Measurements from ENCODE around the gene GRK2.

GRK2 gene

DNA sequence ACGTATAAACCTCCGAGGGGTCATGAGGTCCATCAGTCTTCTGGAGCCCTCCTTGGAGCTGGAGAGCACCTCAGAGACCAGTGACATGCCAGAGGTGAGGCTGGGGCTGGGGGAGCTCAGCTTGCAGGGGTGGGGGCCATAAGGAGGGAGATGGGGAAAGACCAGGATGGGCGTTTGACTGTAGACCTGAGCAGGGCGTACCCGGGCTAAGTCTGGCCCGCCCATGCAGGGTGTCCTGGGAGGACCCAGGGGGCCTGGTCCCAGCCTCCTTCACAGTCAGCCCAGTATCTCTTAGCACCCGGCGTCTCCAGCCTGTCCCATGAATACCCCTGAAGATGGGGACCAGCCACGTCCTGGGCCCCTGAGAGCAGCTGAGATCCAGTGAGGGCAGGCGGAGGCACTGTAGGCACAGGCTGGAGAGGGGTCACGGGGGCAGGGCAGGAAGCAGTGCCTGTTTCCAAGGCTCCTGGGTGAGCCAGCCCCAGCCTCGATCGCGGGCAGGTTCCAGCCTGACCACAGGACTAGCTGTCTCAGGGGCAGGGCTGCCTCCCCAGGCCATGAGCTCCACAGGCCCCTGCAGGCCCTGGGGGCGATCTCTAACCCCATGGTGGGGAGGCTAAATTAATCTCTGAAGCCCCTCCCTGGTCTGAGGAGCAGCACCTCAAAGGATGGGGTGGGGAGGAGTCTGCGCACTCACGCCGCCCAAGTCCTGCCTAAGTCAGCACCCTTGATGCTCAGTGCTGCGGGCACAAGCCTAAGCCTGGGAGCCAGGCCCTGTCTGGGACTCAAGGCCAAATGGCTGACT lies 44.2 kb downstream of the GRK2 start:
- no peaks in the 10 kb centered on the region for H3K27me3 ChIP-seq (ENCODE audit: insufficient read depth, low read depth, severe bottlenecking)
- no peak overlapping the region for H3K27ac ChIP-seq
- DNase-seq: no peak
- H3K4me3 ChIP-seq (ENCODE audit: low read depth, low read length): no peak overlapping the region
- peaks cover 9% of the 10 kb centered on the region for H3K36me3 ChIP-seq
- no peaks in the 10 kb centered on the region for H3K9me3 ChIP-seq (ENCODE audit: severe bottlenecking)
- TF ChIP-seq, protein P1, sequence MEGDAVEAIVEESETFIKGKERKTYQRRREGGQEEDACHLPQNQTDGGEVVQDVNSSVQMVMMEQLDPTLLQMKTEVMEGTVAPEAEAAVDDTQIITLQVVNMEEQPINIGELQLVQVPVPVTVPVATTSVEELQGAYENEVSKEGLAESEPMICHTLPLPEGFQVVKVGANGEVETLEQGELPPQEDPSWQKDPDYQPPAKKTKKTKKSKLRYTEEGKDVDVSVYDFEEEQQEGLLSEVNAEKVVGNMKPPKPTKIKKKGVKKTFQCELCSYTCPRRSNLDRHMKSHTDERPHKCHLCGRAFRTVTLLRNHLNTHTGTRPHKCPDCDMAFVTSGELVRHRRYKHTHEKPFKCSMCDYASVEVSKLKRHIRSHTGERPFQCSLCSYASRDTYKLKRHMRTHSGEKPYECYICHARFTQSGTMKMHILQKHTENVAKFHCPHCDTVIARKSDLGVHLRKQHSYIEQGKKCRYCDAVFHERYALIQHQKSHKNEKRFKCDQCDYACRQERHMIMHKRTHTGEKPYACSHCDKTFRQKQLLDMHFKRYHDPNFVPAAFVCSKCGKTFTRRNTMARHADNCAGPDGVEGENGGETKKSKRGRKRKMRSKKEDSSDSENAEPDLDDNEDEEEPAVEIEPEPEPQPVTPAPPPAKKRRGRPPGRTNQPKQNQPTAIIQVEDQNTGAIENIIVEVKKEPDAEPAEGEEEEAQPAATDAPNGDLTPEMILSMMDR (IDR thresholded peaks at IDR 0.05; ENCODE audit: low read depth, low read length): no peak

- no peak overlapping the region for H3K27ac ChIP-seq
- H3K27me3 ChIP-seq (ENCODE audit: insufficient read depth, low read depth, severe bottlenecking): no peaks in the 10 kb centered on the region
- no peak overlapping the region for H3K4me3 ChIP-seq (ENCODE audit: low read depth, low read length)
- no peak for DNase-seq
- no peaks in the 10 kb centered on the region for H3K9me3 ChIP-seq (ENCODE audit: severe bottlenecking)
- peaks cover 9% of the 10 kb centered on the region for H3K36me3 ChIP-seq
- TF ChIP-seq, protein P1 (IDR thresholded peaks at IDR 0.05; ENCODE audit: low read depth, low read length): no peak
These were observed 44.8 kb downstream of the GRK2 start for GRCh38 chr11:67311051-67311555.

- Histone ChIP-seq H3K4me3 (ENCODE audit: low read depth, low read length) (no peak overlapping the region), H3K9me3 (ENCODE audit: severe bottlenecking) (no peaks in the 10 kb centered on the region), H3K27ac (no peak overlapping the region), H3K27me3 (ENCODE audit: insufficient read depth, low read depth, severe bottlenecking) (no peaks in the 10 kb centered on the region), H3K36me3 (peaks cover 9% of the 10 kb centered on the region)
- DNase-seq: no peak
- TF ChIP-seq, protein P1 (IDR thresholded peaks at IDR 0.05; ENCODE audit: low read depth, low read length): peak; percentile 15; the same call in 1 of the 2 replicates
These were observed 45.3 kb downstream of the GRK2 start for GRCh38 chr11:67311556-67312082.

DNA sequence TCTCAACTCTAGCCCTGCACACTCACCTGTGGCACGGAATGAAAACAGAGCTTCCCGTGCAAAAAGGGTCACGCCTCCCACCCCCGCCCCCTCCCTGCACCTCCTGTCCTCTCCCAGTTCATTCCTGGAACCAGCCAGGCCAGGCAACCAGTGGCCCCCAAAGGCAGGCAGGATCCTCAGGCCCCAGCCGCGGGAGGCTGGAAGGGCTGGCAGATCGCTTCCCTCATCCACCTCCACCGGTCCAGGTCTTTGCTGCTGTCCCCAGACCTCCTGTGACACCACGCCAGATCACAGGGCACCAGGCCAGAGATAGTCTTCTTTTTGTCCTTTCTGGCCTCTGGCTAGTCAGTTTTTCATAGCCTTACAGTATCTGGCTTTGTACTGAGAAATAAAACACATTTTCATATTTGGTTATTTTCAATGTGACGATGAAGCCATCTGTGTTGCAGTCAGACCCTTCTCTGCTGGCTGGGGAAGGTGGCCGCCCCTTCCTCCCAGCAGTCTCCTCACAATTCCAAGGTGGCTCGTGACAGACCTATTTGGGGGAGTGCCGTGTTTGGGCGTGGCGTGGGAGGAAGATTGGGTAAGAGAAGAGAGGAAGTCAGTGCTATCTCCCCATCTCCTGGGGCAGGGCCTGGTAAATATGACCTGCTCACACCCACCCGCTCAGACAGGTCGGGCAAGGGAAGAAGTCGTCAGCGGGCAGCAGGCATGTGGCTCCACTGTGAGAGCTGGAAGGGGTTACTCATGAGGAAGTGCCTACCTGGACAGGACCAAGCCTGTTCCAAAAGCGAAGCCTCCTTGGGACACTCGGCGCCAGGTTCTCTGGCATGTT lies 46.1 kb downstream of the GRK2 start:
- H3K27ac ChIP-seq: no peak overlapping the region
- peaks cover 9% of the 10 kb centered on the region for H3K36me3 ChIP-seq
- DNase-seq: no peak

GRCh38 chr11:67313125-67313890 lies 47.0 kb downstream of the GRK2 start:
- peaks cover 9% of the 10 kb centered on the region for H3K36me3 ChIP-seq
- H3K27me3 ChIP-seq (ENCODE audit: insufficient read depth, low read depth, severe bottlenecking): no peaks in the 10 kb centered on the region
- TF ChIP-seq, protein P1 (IDR thresholded peaks at IDR 0.05; ENCODE audit: low read depth, low read length): no peak
- H3K4me3 ChIP-seq (ENCODE audit: low read depth, low read length): no peak overlapping the region
- H3K9me3 ChIP-seq (ENCODE audit: severe bottlenecking): no peaks in the 10 kb centered on the region
- no peak for DNase-seq
- H3K27ac ChIP-seq: no peak overlapping the region

More for the DNA sequence above, 46.1 kb downstream of the GRK2 start:
- Histone ChIP-seq H3K4me3 (ENCODE audit: low read depth, low read length) (no peak overlapping the region), H3K9me3 (ENCODE audit: severe bottlenecking) (no peaks in the 10 kb centered on the region), H3K27me3 (ENCODE audit: insufficient read depth, low read depth, severe bottlenecking) (no peaks in the 10 kb centered on the region)
- TF ChIP-seq, protein P1 (IDR thresholded peaks at IDR 0.05; ENCODE audit: low read depth, low read length): no peak
